A673 (cell line): ENCODE data around the gene RELL2. TPM values are rescaled to one million over a fixed set of nuclear protein-coding genes. Genes with fewer than 3 reads are reported as not detected.

Experiments used
- BruUV-seq: library from RNA; stranded (reverse); fragments of 400-500 nt; replicated peaks from 2 replicates; lab custom pipeline; 2021; lab: Mats Ljungman, UMichigan
- CTCF ChIA-PET: fragments of 300-600 bp; sonication (Branson Sonifier 250); formaldehyde crosslinking; loops from one replicate; lab custom pipeline; 2022; ENCODE audit warnings: antibody characterized with exemption; lab: Charles Lee
- POLR2A ChIA-PET: fragments of 300-600 bp; sonication (Branson Sonifier 250); formaldehyde crosslinking; loops from one replicate; lab custom pipeline; 2022; ENCODE audit warnings: antibody characterized with exemption; ENCODE audit not compliant: low non-redundant PET; lab: Charles Lee
- DNase-seq: peaks from one replicate; pipeline ENCODE4 v3.0.0-alpha.2; 2015; ENCODE audit warnings: low spot score
- H3K27ac ChIP-seq: fragments of 200-600 bp; sonication (generic); 2 replicates; pipeline ENCODE4 v1.5.1; 2016; ENCODE audit warnings: mixed run types, low read depth, mild to moderate bottlenecking, mixed read lengths, antibody characterized with exemption, low read length; ENCODE audit not compliant: poor library complexity, severe bottlenecking
- H3K27me3 ChIP-seq: fragments of 200-600 bp; sonication (generic); replicated peaks from 2 replicates; pipeline ENCODE4 v1.6.1; 2017; ENCODE audit warnings: mixed run types, low read depth, mild to moderate bottlenecking, mixed read lengths, antibody characterized with exemption, low read length; ENCODE audit not compliant: insufficient read depth, poor library complexity
- H3K36me3 ChIP-seq: fragments of 200-600 bp; sonication (generic); 2 replicates; pipeline ENCODE4 v1.6.1; 2016; ENCODE audit warnings: mixed run types, mild to moderate bottlenecking, mixed read lengths, antibody characterized with exemption, low read length; ENCODE audit not compliant: insufficient read depth, poor library complexity, severe bottlenecking
- H3K4me1 ChIP-seq: fragments of 200-600 bp; sonication (generic); 2 replicates; pipeline ENCODE4 v1.6.1; 2017; ENCODE audit warnings: mixed run types, mild to moderate bottlenecking, mixed read lengths, antibody characterized with exemption, low read length; ENCODE audit not compliant: insufficient read depth, poor library complexity, severe bottlenecking
- H3K4me3 ChIP-seq: fragments of 200-600 bp; sonication (generic); 2 replicates; pipeline ENCODE4 v1.5.1; 2016; ENCODE audit warnings: low read depth, mixed run types, mild to moderate bottlenecking, mixed read lengths, low read length; ENCODE audit not compliant: poor library complexity, severe bottlenecking
- H3K9me3 ChIP-seq: fragments of 200-600 bp; sonication (generic); 2 replicates; pipeline ENCODE4 v1.6.1; 2016; ENCODE audit warnings: mixed run types, low read depth, mild to moderate bottlenecking, mixed read lengths, antibody characterized with exemption, low read length; ENCODE audit not compliant: poor library complexity, severe bottlenecking
- EZH2 ChIP-seq: fragments of 200-600 bp; sonication (generic); IDR thresholded peaks from 2 replicates; pipeline ENCODE4 v1.6.1; 2017; ENCODE audit warnings: borderline replicate concordance, low read depth, mild to moderate bottlenecking, mixed read lengths, antibody characterized with exemption, low read length; ENCODE audit not compliant: poor library complexity, severe bottlenecking
- intact Hi-C: fragments of 100-400 bp; cut with micrococcal nuclease; formaldehyde crosslinking; loops from one replicate; pipeline ENCODE4 v1.10.0; 2022; ENCODE audit not compliant: unreplicated experiment
- total RNA-seq: library from RNA; stranded (reverse); gene quantifications from 2 replicates; pipeline ENCODE4 v1.2.3, GENCODE V29; 2021
- TF ChIP-seq, protein P1 (sequence below): fragments of 300-800, 200-600 bp; sonication (generic); conservative IDR thresholded peaks from 2 replicates; pipeline ENCODE4 v1.5.1; 2017; ENCODE audit warnings: low read depth, mild to moderate bottlenecking, antibody characterized with exemption, low read length, moderate library complexity, mixed read lengths

Gene RELL2
- total RNA-seq, 1 experiment from 2014 or later = 4.7 TPM

DNA sequence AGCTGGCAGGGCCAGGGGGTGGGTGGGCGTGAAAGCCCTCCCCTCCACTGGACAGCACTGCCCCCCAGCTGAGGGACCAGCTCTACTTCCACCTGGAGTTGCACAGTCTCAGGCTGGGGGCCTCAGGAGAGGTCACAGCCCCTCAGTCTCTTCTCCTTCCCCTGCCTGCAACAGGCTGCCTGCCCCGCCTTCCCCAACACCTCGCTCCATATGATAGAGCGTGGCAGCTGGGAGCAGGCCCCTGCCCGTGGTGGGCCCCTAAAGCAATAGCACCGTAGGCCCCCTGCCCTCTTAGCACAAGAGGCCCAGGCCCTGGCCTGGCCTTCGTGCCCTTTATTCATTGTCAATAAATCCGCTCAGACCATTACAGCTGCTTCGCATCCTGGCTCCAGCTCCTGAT lies 3.9 kb downstream of the RELL2 start:
- no TSS peak for BruUV-seq
- H3K27ac ChIP-seq = no peak overlapping the region
- no peaks in the 10 kb centered on the region for H3K36me3 ChIP-seq
- H3K9me3 ChIP-seq = no peaks in the 10 kb centered on the region
- intact Hi-C loops = no loop called here
- CTCF ChIA-PET = no interaction called here
- H3K27me3 ChIP-seq = no peaks in the 10 kb centered on the region
- H3K4me1 ChIP-seq = peaks cover 2% of the 10 kb centered on the region
- DNase-seq = no peak
- H3K4me3 ChIP-seq = no peak overlapping the region
- no peak for TF ChIP-seq EZH2
- TF ChIP-seq, protein P1, sequence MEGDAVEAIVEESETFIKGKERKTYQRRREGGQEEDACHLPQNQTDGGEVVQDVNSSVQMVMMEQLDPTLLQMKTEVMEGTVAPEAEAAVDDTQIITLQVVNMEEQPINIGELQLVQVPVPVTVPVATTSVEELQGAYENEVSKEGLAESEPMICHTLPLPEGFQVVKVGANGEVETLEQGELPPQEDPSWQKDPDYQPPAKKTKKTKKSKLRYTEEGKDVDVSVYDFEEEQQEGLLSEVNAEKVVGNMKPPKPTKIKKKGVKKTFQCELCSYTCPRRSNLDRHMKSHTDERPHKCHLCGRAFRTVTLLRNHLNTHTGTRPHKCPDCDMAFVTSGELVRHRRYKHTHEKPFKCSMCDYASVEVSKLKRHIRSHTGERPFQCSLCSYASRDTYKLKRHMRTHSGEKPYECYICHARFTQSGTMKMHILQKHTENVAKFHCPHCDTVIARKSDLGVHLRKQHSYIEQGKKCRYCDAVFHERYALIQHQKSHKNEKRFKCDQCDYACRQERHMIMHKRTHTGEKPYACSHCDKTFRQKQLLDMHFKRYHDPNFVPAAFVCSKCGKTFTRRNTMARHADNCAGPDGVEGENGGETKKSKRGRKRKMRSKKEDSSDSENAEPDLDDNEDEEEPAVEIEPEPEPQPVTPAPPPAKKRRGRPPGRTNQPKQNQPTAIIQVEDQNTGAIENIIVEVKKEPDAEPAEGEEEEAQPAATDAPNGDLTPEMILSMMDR = no peak
- POLR2A ChIA-PET = no interaction called here

DNA sequence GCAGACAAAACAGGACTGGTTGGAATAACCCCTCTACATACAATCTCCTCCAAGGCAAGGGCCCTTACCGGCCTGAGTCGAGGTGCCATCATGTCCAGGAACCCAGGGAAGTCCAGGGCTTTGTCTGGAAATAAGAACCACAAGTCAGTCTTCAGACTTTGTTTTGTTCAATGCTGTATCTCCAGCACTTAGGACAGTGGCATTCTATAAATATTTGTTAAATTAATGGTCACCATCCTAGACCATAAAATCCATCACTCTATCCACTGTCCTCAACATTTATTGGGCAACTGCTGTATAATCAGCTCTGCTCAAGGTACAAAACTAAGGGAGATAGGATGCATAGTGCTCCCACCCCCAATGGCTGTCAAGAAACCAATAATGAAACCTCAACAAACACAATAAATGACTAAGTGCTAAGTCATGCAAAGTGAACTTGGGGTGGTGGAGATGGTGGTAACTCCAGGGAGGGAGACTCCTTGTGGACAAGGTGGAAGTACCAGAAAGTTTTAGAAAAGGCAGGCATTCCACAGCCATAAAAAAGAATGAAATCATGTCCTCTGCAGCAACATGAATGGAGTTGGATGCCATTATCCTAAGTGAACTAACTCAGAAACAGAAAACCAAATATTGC lies 5.0 kb downstream of the RELL2 start:
- Histone ChIP-seq H3K9me3 (no peaks in the 10 kb centered on the region), H3K4me3 (no peak overlapping the region), H3K36me3 (no peaks in the 10 kb centered on the region), H3K27ac (no peak overlapping the region), H3K27me3 (no peaks in the 10 kb centered on the region), H3K4me1 (no peaks in the 10 kb centered on the region)
- intact Hi-C loops = no loop called here
- TF ChIP-seq, protein P1 = peak; percentile 28; the same call in 1 of the 2 replicates
- TF ChIP-seq EZH2 = no peak
- ChIA-PET POLR2A (no interaction called here), CTCF (no interaction called here)
- BruUV-seq = no TSS peak
- peak; percentile 51 for DNase-seq

DNA sequence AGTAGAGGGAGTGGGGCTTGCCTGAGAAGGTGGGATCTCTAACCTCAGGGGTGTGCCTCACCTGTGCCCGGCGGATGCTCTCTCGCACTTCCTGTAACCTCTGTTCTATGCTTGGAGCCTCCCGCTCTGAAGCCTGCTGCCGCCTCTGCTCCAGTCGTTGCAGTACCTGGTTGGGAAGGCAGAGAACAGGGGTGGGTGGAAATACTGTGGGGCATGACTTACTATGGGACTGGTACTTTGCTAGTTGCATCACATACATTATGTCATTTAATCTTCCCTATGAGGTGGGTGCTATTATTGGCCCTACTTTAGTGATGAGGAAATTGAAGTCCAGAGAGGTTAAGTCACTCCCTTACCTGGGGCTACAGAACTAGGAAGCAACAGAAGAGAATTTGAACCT lies 9.2 kb downstream of the RELL2 start:
- Histone ChIP-seq H3K27ac (no peak overlapping the region), H3K27me3 (no peaks in the 10 kb centered on the region), H3K9me3 (no peaks in the 10 kb centered on the region), H3K4me1 (no peaks in the 10 kb centered on the region), H3K4me3 (no peak overlapping the region), H3K36me3 (no peaks in the 10 kb centered on the region)
- ChIA-PET POLR2A (no interaction called here), CTCF (no interaction called here)
- TF ChIP-seq, protein P1 = no peak
- no peak for DNase-seq
- no TSS peak for BruUV-seq
- intact Hi-C loops = no loop called here
